OCI-LY3 (cell line): ENCODE measurements around the gene CACNG4.

Experiments
- H2AFZ ChIP-seq: fragments of 200-600, 300-600 bp; shearing (Covaris generic); 2 replicates; pipeline ENCODE4 v1.6.0; 2014; ENCODE audit warnings: antibody characterized with exemption, low read depth, low read length
- H3K27ac ChIP-seq: fragments of 200-600, 300-600 bp; sonication (generic); 2 replicates; pipeline ENCODE4 v1.5.1; 2014; ENCODE audit warnings: mild to moderate bottlenecking, low read length, moderate library complexity, mixed read lengths
- H3K27me3 ChIP-seq: fragments of 200-600, 300-600 bp; sonication (generic); 2 replicates; pipeline ENCODE4 v1.6.1; 2014; ENCODE audit warnings: low read depth, low read length, mixed read lengths
- H3K36me3 ChIP-seq: fragments of 200-600, 300-600 bp; sonication (generic); replicated peaks from 2 replicates; pipeline ENCODE3; 2014; ENCODE audit warnings: low read depth, low read length, mixed read lengths
- H3K4me1 ChIP-seq: fragments of 300-600, 200-600 bp; sonication (generic); 2 replicates; pipeline ENCODE4 v1.6.1; 2014; ENCODE audit warnings: low read length, mixed read lengths
- H3K4me2 ChIP-seq: fragments of 200-600, 300-600 bp; sonication (generic); 2 replicates; pipeline ENCODE4 v1.6.1; 2014; ENCODE audit warnings: low read length, mixed read lengths
- H3K4me3 ChIP-seq: fragments of 300-600, 200-600 bp; sonication (generic); 2 replicates; pipeline ENCODE4 v1.5.1; 2014; ENCODE audit warnings: antibody characterized with exemption, mild to moderate bottlenecking, low read length, moderate library complexity
- H3K79me2 ChIP-seq: fragments of 300-600, 200-600 bp; shearing (Covaris generic); 2 replicates; pipeline ENCODE4 v1.6.1; 2014; ENCODE audit warnings: mild to moderate bottlenecking, low read length, mixed read lengths
- H3K9ac ChIP-seq: fragments of 300-600, 200-600 bp; shearing (Covaris generic); 2 replicates; pipeline ENCODE4 v1.6.0; 2014; ENCODE audit warnings: mild to moderate bottlenecking, low read length, moderate library complexity
- H3K9me3 ChIP-seq: fragments of 200-600, 300-600 bp; shearing (Covaris generic); 2 replicates; pipeline ENCODE4 v1.6.1; 2014; ENCODE audit warnings: low read length, mixed read lengths; ENCODE audit not compliant: insufficient read depth
- H4K20me1 ChIP-seq: fragments of 200-600, 300-600 bp; sonication (generic); 2 replicates; pipeline ENCODE4 v1.6.1; 2016; ENCODE audit warnings: low read length, mixed read lengths; ENCODE audit not compliant: insufficient read depth
- EZH2phosphoT487 ChIP-seq: fragments of 200-600 bp; shearing (Covaris generic); IDR thresholded peaks from 2 replicates; pipeline ENCODE4 v1.6.1; 2018; ENCODE audit warnings: antibody characterized with exemption, mixed run types, low read depth
- TF ChIP-seq, protein P1 (sequence below): fragments of 200-600, 300-600 bp; sonication (generic); IDR thresholded peaks from 2 replicates; pipeline ENCODE4 v1.5.1; 2014; ENCODE audit warnings: antibody characterized with exemption, low read length, low read depth

The CACNG4 gene

GRCh38 chr17:66963521-66963908 lies 992 bp upstream of the CACNG4 start:
- no peaks in the 10 kb centered on the region for H3K4me1 ChIP-seq
- peaks cover 15% of the 10 kb centered on the region for H3K27me3 ChIP-seq
- no peak for TF ChIP-seq EZH2phosphoT487
- TF ChIP-seq, protein P1, sequence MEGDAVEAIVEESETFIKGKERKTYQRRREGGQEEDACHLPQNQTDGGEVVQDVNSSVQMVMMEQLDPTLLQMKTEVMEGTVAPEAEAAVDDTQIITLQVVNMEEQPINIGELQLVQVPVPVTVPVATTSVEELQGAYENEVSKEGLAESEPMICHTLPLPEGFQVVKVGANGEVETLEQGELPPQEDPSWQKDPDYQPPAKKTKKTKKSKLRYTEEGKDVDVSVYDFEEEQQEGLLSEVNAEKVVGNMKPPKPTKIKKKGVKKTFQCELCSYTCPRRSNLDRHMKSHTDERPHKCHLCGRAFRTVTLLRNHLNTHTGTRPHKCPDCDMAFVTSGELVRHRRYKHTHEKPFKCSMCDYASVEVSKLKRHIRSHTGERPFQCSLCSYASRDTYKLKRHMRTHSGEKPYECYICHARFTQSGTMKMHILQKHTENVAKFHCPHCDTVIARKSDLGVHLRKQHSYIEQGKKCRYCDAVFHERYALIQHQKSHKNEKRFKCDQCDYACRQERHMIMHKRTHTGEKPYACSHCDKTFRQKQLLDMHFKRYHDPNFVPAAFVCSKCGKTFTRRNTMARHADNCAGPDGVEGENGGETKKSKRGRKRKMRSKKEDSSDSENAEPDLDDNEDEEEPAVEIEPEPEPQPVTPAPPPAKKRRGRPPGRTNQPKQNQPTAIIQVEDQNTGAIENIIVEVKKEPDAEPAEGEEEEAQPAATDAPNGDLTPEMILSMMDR, result no peak
- H3K9ac ChIP-seq, result no peak overlapping the region
- no peak overlapping the region for H2AFZ ChIP-seq
- H4K20me1 ChIP-seq, result no peaks in the 10 kb centered on the region
- no peak overlapping the region for H3K4me3 ChIP-seq
- H3K36me3 ChIP-seq, result no peaks in the 10 kb centered on the region
- H3K27ac ChIP-seq, result no peak overlapping the region
- H3K4me2 ChIP-seq, result no peak overlapping the region
- H3K79me2 ChIP-seq, result no peaks in the 10 kb centered on the region
- no peaks in the 10 kb centered on the region for H3K9me3 ChIP-seq

DNA sequence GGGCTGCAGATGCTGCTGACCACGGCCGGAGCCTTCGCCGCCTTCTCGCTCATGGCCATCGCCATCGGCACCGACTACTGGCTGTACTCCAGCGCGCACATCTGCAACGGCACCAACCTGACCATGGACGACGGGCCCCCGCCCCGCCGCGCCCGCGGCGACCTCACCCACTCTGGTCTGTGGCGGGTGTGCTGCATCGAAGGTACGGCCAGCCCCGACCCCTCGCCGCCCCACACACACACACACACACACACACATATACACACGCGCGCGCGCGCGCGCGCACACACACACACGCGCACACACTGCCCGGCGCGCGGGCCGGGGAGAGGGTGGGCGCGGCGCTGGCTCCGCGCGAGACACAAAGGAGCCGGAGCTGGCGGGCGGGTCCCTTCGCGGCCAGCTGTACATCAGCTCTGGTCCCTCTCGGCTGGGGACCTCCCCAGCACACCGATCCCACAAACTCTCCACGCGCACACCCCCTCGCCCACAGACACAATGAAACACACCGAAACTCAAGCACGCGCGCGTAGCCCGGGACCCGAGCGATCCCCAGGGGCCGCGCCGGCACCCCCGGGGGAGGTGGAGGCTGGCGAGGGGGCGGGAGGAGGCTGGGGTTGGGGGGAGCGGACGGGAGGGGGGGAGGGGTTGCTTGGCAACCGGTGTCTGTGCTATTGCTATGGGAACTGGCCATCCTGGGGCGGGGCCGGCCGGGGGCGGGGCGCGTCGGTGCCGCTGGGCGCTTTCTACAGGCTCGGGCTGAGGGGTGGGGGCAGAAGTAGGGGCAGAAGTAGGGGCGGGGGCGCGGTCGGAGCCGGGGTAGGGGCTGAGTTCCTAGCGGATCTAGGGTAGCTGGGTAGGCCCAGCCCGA lies 658 bp downstream of the CACNG4 start:
- Histone ChIP-seq H3K79me2 (no peaks in the 10 kb centered on the region), H3K4me3 (no peak overlapping the region), H3K4me2 (no peak overlapping the region), H3K9ac (no peak overlapping the region), H3K4me1 (no peaks in the 10 kb centered on the region), H2AFZ (no peak overlapping the region), H3K36me3 (no peaks in the 10 kb centered on the region), H3K9me3 (no peaks in the 10 kb centered on the region), H3K27me3 (peaks cover 7% of the 10 kb centered on the region; the same call in 1 of the 2 replicates), H4K20me1 (no peaks in the 10 kb centered on the region), H3K27ac (no peak overlapping the region)
- no peak for TF ChIP-seq EZH2phosphoT487
- TF ChIP-seq, protein P1, result no peak

DNA sequence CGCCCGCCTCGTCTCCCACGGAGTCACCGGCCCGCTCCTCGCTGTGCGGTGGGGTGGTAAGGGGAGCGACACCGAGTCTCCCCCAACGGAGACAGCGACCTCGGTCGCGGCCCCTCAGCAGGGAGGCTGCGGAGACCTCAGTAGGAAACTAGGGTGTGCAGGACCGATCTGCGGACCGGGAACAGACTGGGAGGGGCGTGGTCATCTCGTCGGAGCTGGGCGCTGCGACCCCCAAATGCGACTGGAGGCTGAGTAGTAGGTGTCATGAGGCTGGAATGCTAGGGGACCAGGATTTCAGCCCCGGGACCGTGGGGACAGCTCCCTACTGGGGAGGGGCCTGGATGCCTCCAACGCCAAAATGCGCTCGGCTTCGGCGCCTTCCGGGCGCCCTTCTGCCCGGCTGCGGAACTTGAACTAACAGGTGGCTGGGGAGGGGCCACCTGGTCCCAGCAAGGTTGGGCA lies 1.3 kb downstream of the CACNG4 start:
- Histone ChIP-seq H3K4me3 (no peak overlapping the region), H3K4me2 (no peak overlapping the region)

GRCh38 chr17:66966298-66966697 lies 1.8 kb downstream of the CACNG4 start:
- H3K9me3 ChIP-seq, result no peaks in the 10 kb centered on the region
- no peak overlapping the region for H3K4me3 ChIP-seq
- H4K20me1 ChIP-seq, result no peaks in the 10 kb centered on the region
- H3K9ac ChIP-seq, result no peak overlapping the region
- no peak overlapping the region for H3K4me2 ChIP-seq
- H3K79me2 ChIP-seq, result no peaks in the 10 kb centered on the region
- H2AFZ ChIP-seq, result no peak overlapping the region
- H3K27me3 ChIP-seq, result peaks cover 7% of the 10 kb centered on the region; the same call in 1 of the 2 replicates
- no peak for TF ChIP-seq EZH2phosphoT487
- TF ChIP-seq, protein P1, result no peak
- H3K36me3 ChIP-seq, result no peaks in the 10 kb centered on the region
- no peaks in the 10 kb centered on the region for H3K4me1 ChIP-seq
- H3K27ac ChIP-seq, result no peak overlapping the region

More for the DNA sequence above, 1.3 kb downstream of the CACNG4 start:
- H3K9ac ChIP-seq, result no peak overlapping the region
- H3K4me1 ChIP-seq, result no peaks in the 10 kb centered on the region
- H2AFZ ChIP-seq, result no peak overlapping the region
- H3K27me3 ChIP-seq, result peaks cover 7% of the 10 kb centered on the region; the same call in 1 of the 2 replicates
- H3K79me2 ChIP-seq, result no peaks in the 10 kb centered on the region
- H3K9me3 ChIP-seq, result no peaks in the 10 kb centered on the region
- no peak overlapping the region for H3K27ac ChIP-seq
- TF ChIP-seq, protein P1, result no peak
- no peak for TF ChIP-seq EZH2phosphoT487
- H3K36me3 ChIP-seq, result no peaks in the 10 kb centered on the region
- no peaks in the 10 kb centered on the region for H4K20me1 ChIP-seq
